Right lobe of liver (tissue), 6 donors: Measurements from ENCODE around the gene SGCA. TPM values are rescaled to one million over a fixed set of nuclear protein-coding genes. Genes with fewer than 3 reads are reported as not detected.

Experiments used
- ATAC-seq, 4 donors: fragments of 200-7000 bp; cut with Tn5 transposase; one replicate each; pipeline ENCODE4 v1.9.1; 2020; ENCODE audit warnings: mild to moderate bottlenecking in 4 of 4, moderate library complexity in 4 of 4
- DNase-seq, 3 donors: peaks; one replicate each; pipeline ENCODE4 v3.0.0-alpha.2; 2020
- H3K27ac ChIP-seq, 3 donors: fragments of 200-600 bp; one replicate each; pipeline ENCODE4 v1.8.0; 2022
- H3K27me3 ChIP-seq, 2 donors: fragments of 200-600 bp; one replicate each; pipeline ENCODE4 v1.8.0; 2022
- H3K36me3 ChIP-seq, 4 donors: fragments of 200-600 bp; sonication (generic) in 1 of 4; one replicate each; pipeline versions ENCODE4 v1.5.1 to v1.8.0; 2017 to 2022; ENCODE audit warnings: control low read depth in 1 of 4
- H3K4me1 ChIP-seq, 4 donors: fragments of 200-600 bp; sonication (generic) in 1 of 4; one replicate each; pipeline versions ENCODE4 v1.5.1 to v1.8.0; 2017 to 2022; ENCODE audit warnings: control low read depth in 1 of 4
- H3K4me3 ChIP-seq, 3 donors: fragments of 200-600 bp; one replicate each; pipeline ENCODE4 v1.8.0; 2022
- H3K9me3 ChIP-seq, 4 donors: fragments of 200-600 bp; sonication (generic) in 1 of 4; one replicate each; pipeline versions ENCODE4 v1.5.1 to v1.8.0; 2017 to 2022; ENCODE audit warnings: control low read depth in 1 of 4
- POLR2A ChIP-seq: fragments of 450-650 bp; IDR thresholded peaks from one replicate; pipeline ENCODE4 v1.6.1; 2017; ENCODE audit warnings: antibody characterized with exemption, mild to moderate bottlenecking
- WGBS: methylation state at CpG from one replicate; pipeline ENCODE4 v1.1.6; 2018; ENCODE audit warnings: low coverage, low lambda C conversion rate; ENCODE audit not compliant: insufficient coverage; ENCODE audit errors: missing lambda C conversion rate; 5-methylcytosine and 5-hydroxymethylcytosine counted together
- intact Hi-C, 2 donors: fragments of 100-400 bp; cut with DNase I; formaldehyde crosslinking; loops; one replicate each; pipeline versions ENCODE4 v1.11.2 to v1.14.1; 2022
- total RNA-seq, 6 experiments: library from RNA; depleted of rRNA in 2 of 6; stranded (reverse); fragments of >200 nt in 2 of 6; fragmentation: NEBNext Ultra II Directional in 3 of 6; extraction: Animal tissue kit (Norgen Biotek cat#: 25700) in 3 of 6; gene quantifications; one replicate each; pipeline versions ENCODE4 v1.1.0 to v1.2.4, GENCODE V29; 2016 to 2023
- TF ChIP-seq, protein P1 (sequence below), 4 donors: fragments of 200-600 bp in 3 of 4; fragments of 450-650 bp in 1 of 4; IDR thresholded peaks; one replicate each; pipeline versions ENCODE4 v1.5.1 to v1.8.0; 2016 to 2022; ENCODE audit warnings: antibody characterized with exemption in 4 of 4, mild to moderate bottlenecking in 2 of 4
- donor health status: DM: no; HTN: yes; CAD: no.
- donor health status: DM: no; HTN: no; CAD: no.
- donor health status: DM: no; HTN: no; CAD: no.
- donor health status: DM: no; HTN: yes; CAD: no.
- donor health status: DM: no; HTN: yes; CAD: no.

The SGCA gene
- total RNA-seq, 6 experiments from 2014 or later = 0.48 to 2.8 (median 1.6) TPM

- DNase-seq (no peak), ATAC-seq (peak; percentile 53 to 70 (median 66))
- Histone ChIP-seq H3K27me3 (no peaks in the 10 kb centered on the region), H3K36me3 (no peaks in the 10 kb centered on the region), H3K27ac (peak overlapping the region; percentile 43 to 62 (median 53)), H3K4me3 (no peak overlapping the region), H3K9me3 (no peaks in the 10 kb centered on the region), H3K4me1 (peaks cover 0 to 58% (median 17%) of the 10 kb centered on the region in 4 donors)
- intact Hi-C loops = no loop called here
- WGBS = 15% methylated on average over 3 of the region's 3 CpGs
- TF ChIP-seq POLR2A = no peak
- TF ChIP-seq, protein P1, sequence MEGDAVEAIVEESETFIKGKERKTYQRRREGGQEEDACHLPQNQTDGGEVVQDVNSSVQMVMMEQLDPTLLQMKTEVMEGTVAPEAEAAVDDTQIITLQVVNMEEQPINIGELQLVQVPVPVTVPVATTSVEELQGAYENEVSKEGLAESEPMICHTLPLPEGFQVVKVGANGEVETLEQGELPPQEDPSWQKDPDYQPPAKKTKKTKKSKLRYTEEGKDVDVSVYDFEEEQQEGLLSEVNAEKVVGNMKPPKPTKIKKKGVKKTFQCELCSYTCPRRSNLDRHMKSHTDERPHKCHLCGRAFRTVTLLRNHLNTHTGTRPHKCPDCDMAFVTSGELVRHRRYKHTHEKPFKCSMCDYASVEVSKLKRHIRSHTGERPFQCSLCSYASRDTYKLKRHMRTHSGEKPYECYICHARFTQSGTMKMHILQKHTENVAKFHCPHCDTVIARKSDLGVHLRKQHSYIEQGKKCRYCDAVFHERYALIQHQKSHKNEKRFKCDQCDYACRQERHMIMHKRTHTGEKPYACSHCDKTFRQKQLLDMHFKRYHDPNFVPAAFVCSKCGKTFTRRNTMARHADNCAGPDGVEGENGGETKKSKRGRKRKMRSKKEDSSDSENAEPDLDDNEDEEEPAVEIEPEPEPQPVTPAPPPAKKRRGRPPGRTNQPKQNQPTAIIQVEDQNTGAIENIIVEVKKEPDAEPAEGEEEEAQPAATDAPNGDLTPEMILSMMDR (IDR thresholded peaks at IDR 0.05) = no peak
These were observed 52.4 kb downstream of the SGCA start for GRCh38 chr17:50218071-50218759.

DNA sequence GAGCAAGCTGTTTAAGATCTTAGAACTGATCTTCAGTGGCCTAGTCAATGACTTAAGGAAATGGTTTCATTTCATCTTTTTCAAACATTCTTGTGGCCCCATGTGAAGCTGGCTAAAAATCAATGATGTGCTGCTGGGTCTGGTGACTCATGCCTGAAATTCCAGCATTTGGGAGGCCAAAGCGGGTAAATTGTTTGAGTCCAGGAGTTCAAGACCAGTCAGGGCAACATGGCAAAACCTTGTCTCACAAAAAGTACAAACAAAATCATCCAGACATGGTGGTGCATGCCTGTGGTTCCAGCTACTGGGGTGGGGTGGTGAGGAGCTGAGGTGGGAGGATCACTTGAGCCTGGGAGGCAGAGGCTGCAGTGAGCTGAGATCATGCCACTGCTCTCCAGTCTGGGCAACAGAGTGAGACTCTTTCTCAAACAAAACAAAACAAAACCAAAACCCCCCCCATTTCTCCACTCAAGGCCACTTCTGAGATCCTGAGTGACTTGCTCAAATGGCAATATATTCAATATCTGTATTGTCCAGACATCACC is 53.0 kb downstream of the SGCA start:
- ATAC-seq (peak in 3 of 4 donors; percentile 41 to 63 (median 41)), DNase-seq (no peak)
- no peaks in the 10 kb centered on the region for H3K36me3 ChIP-seq
- TF ChIP-seq POLR2A = no peak
- TF ChIP-seq, protein P1 (IDR thresholded peaks at IDR 0.05) = no peak
- 16% methylated on average over 1 of the region's 1 CpG for WGBS
- no peak overlapping the region for H3K4me3 ChIP-seq
- H3K27me3 ChIP-seq = no peaks in the 10 kb centered on the region
- peak overlapping the region; percentile 43 to 62 (median 53) for H3K27ac ChIP-seq
- H3K9me3 ChIP-seq = no peaks in the 10 kb centered on the region
- intact Hi-C loops = no loop called here
- H3K4me1 ChIP-seq = peaks cover 0 to 53% (median 17%) of the 10 kb centered on the region in 4 donors

DNA sequence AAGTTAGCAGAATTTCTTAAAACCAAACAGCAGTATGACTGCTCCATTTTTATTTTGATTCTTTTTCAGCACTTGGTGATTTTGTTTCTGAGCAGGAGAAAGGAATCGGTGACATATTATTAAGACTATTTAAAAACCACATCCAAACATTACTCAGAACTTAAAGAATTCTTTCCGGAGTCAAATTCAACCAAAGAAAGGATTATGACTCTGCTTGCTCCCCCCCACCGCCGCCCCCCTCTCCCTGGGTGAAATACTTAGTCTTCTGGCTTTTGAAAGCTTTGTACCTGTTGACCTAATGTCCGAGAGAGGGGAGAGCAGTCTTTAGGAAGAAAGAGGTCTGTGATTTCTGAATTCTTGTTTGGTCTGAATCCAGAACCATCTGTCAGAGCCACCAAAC is 53.5 kb downstream of the SGCA start:
- intact Hi-C loops = no loop called here
- TF ChIP-seq, protein P1 (IDR thresholded peaks at IDR 0.05) = no peak
- TF ChIP-seq POLR2A = no peak
- H3K4me1 ChIP-seq = peaks cover 0 to 51% (median 17%) of the 10 kb centered on the region in 4 donors
- DNase-seq = no peak
- no peak for ATAC-seq
- H3K9me3 ChIP-seq = no peaks in the 10 kb centered on the region
- no peak overlapping the region for H3K4me3 ChIP-seq
- 76% methylated on average over 5 of the region's 5 CpGs for WGBS
- no peaks in the 10 kb centered on the region for H3K36me3 ChIP-seq
- H3K27ac ChIP-seq = peak overlapping the region; percentile 43 to 62 (median 53)
- no peaks in the 10 kb centered on the region for H3K27me3 ChIP-seq

DNA sequence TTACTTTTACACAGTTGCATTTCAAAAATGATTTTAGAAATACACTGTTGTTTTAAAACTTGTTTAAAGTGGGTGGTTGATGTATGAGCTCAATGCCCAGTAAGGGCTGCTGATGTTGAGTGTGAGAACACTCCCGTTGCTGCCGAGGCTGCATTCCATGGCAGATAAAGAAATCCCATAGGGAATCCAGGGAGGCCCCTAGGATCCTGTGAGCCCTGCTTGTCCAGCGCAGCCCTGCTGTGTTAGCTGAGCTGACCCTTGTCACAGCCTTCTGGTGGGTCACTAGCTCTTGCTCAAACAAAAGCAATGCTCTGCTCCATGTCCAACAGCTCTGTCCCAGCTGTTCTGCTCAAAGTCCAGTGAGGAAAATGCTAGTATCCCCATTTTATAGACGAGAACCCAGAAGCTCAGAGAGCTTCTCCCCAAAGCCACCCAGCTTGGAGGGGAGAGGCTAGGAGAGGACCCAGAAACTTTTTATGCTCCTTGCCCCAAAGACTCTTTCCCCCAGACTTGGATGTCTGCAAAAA is 54.2 kb downstream of the SGCA start:
- no peaks in the 10 kb centered on the region for H3K27me3 ChIP-seq
- peaks cover 0 to 51% (median 17%) of the 10 kb centered on the region in 4 donors for H3K4me1 ChIP-seq
- H3K4me3 ChIP-seq = no peak overlapping the region
- no peaks in the 10 kb centered on the region for H3K9me3 ChIP-seq
- DNase-seq = no peak
- ATAC-seq = peak; percentile 64 to 90 (median 76)
- TF ChIP-seq POLR2A = peak; percentile 18
- TF ChIP-seq, protein P1 (IDR thresholded peaks at IDR 0.05) = no peak
- intact Hi-C loops = no loop called here
- no peaks in the 10 kb centered on the region for H3K36me3 ChIP-seq
- 56% methylated on average over 3 of the region's 4 CpGs for WGBS
- H3K27ac ChIP-seq = peak overlapping the region in 2 of 3 donors; percentile 7 to 53
